H1 (cell line): Measurements from ENCODE around the gene CTF1. TPM values are rescaled to one million over a fixed set of nuclear protein-coding genes. Genes with fewer than 3 reads are reported as not detected.

ENCODE experiments used
- KDM4A ChIP-seq: IDR thresholded peaks from one replicate; pipeline ENCODE4 v1.7.1; 2012; ENCODE audit warnings: low read depth, mild to moderate bottlenecking, moderate library complexity, low read length, inconsistent platforms; ENCODE audit not compliant: severe bottlenecking
- ZNF274 ChIP-seq: IDR thresholded peaks from 2 replicates; pipeline ENCODE4 v1.7.0; 2012; ENCODE audit warnings: low read length, borderline replicate concordance; ENCODE audit errors: extremely low read depth
- polyA plus RNA-seq, 7 experiments: library from polyadenylated mRNA; depleted of rRNA in 3 of 7; stranded (reverse) in 5 of 7; unstranded in 2 of 7; fragments of >200 nt in 5 of 7; fragments of 200-250 nt in 2 of 7; gene quantifications; 1 replicate in 5 of 7; 2 replicates in 1 of 7; 4 replicates in 1 of 7; pipeline versions ENCODE4 v1.2.1 to v1.2.3, GENCODE V29; 2011 to 2013; ENCODE audit warnings: missing spikeins in 2 of 7, mixed read lengths in 2 of 7
- total RNA-seq: library from RNA; stranded (reverse); fragmentation: NEBNext Ultra II Directional; extraction: Animal tissue kit (Norgen Biotek cat#: 25700); gene quantifications from 2 replicates; pipeline ENCODE4 v1.2.1, GENCODE V29; 2021
- TF ChIP-seq, protein P1 (sequence below): fragments of 300-600 bp; sonication (generic); IDR thresholded peaks from 2 replicates; pipeline ENCODE4 v1.7.1; 2012; ENCODE audit warnings: low read length, moderate library complexity, mild to moderate bottlenecking, inconsistent platforms; ENCODE audit not compliant: insufficient replicate concordance

Gene CTF1
- total and polyA plus RNA-seq, 2 of the 8 experiments (the other 6 are each of a cell fraction or from before 2014, with no cell fraction given): 0.97 to 3.4 TPM

GRCh38 chr16:30923554-30924075, 27.2 kb downstream of the CTF1 start, which contains the start of gene FBXL19 (continued):
- TF ChIP-seq, protein P1, sequence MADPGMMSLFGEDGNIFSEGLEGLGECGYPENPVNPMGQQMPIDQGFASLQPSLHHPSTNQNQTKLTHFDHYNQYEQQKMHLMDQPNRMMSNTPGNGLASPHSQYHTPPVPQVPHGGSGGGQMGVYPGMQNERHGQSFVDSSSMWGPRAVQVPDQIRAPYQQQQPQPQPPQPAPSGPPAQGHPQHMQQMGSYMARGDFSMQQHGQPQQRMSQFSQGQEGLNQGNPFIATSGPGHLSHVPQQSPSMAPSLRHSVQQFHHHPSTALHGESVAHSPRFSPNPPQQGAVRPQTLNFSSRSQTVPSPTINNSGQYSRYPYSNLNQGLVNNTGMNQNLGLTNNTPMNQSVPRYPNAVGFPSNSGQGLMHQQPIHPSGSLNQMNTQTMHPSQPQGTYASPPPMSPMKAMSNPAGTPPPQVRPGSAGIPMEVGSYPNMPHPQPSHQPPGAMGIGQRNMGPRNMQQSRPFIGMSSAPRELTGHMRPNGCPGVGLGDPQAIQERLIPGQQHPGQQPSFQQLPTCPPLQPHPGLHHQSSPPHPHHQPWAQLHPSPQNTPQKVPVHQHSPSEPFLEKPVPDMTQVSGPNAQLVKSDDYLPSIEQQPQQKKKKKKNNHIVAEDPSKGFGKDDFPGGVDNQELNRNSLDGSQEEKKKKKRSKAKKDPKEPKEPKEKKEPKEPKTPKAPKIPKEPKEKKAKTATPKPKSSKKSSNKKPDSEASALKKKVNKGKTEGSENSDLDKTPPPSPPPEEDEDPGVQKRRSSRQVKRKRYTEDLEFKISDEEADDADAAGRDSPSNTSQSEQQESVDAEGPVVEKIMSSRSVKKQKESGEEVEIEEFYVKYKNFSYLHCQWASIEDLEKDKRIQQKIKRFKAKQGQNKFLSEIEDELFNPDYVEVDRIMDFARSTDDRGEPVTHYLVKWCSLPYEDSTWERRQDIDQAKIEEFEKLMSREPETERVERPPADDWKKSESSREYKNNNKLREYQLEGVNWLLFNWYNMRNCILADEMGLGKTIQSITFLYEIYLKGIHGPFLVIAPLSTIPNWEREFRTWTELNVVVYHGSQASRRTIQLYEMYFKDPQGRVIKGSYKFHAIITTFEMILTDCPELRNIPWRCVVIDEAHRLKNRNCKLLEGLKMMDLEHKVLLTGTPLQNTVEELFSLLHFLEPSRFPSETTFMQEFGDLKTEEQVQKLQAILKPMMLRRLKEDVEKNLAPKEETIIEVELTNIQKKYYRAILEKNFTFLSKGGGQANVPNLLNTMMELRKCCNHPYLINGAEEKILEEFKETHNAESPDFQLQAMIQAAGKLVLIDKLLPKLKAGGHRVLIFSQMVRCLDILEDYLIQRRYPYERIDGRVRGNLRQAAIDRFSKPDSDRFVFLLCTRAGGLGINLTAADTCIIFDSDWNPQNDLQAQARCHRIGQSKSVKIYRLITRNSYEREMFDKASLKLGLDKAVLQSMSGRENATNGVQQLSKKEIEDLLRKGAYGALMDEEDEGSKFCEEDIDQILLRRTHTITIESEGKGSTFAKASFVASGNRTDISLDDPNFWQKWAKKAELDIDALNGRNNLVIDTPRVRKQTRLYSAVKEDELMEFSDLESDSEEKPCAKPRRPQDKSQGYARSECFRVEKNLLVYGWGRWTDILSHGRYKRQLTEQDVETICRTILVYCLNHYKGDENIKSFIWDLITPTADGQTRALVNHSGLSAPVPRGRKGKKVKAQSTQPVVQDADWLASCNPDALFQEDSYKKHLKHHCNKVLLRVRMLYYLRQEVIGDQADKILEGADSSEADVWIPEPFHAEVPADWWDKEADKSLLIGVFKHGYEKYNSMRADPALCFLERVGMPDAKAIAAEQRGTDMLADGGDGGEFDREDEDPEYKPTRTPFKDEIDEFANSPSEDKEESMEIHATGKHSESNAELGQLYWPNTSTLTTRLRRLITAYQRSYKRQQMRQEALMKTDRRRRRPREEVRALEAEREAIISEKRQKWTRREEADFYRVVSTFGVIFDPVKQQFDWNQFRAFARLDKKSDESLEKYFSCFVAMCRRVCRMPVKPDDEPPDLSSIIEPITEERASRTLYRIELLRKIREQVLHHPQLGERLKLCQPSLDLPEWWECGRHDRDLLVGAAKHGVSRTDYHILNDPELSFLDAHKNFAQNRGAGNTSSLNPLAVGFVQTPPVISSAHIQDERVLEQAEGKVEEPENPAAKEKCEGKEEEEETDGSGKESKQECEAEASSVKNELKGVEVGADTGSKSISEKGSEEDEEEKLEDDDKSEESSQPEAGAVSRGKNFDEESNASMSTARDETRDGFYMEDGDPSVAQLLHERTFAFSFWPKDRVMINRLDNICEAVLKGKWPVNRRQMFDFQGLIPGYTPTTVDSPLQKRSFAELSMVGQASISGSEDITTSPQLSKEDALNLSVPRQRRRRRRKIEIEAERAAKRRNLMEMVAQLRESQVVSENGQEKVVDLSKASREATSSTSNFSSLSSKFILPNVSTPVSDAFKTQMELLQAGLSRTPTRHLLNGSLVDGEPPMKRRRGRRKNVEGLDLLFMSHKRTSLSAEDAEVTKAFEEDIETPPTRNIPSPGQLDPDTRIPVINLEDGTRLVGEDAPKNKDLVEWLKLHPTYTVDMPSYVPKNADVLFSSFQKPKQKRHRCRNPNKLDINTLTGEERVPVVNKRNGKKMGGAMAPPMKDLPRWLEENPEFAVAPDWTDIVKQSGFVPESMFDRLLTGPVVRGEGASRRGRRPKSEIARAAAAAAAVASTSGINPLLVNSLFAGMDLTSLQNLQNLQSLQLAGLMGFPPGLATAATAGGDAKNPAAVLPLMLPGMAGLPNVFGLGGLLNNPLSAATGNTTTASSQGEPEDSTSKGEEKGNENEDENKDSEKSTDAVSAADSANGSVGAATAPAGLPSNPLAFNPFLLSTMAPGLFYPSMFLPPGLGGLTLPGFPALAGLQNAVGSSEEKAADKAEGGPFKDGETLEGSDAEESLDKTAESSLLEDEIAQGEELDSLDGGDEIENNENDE: no peak
- peak; percentile 20 for TF ChIP-seq KDM4A
- TF ChIP-seq ZNF274: no peak
